ENCODE results near the gene ZNF764. TPM values are rescaled to one million over a fixed set of nuclear protein-coding genes. Genes with fewer than 3 reads are reported as not detected.

Gene ZNF764
- 7.9 and 19.4 TPM in 2 replicates for total RNA-seq (2011; cell fraction: chromatin; rRNA removed; ENCODE audit: low replicate concordance)
- 19.1 and 19.7 TPM in 2 replicates for total RNA-seq (2011; cell fraction: nucleolus; rRNA removed)
- total RNA-seq (2011; cell fraction: nucleoplasm; rRNA removed), result 15.4 and 16.3 TPM in 2 replicates
- total RNA-seq (2014; rRNA removed), result 9.5 and 9.8 TPM in 2 replicates
- total RNA-seq (2014; rRNA removed; fragmentation: Illumina TruSeq; extraction: Trizol), result 2.4 and 2.5 TPM in 2 replicates
- total RNA-seq (2015; rRNA removed; fragmentation: Illumina TruSeq; extraction: Trizol), result 4.1 and 4.6 TPM in 2 replicates
- total RNA-seq (2021), result 10.1 and 11.1 TPM in 2 replicates
- 3.9 and 7.1 TPM in 2 replicates for polyA plus RNA-seq (2011; rRNA removed)
- polyA plus RNA-seq (2011; cell fraction: cytosol; rRNA removed), result 11.4 and 13.8 TPM in 2 replicates
- 15.5 and 22.5 TPM in 2 replicates for polyA plus RNA-seq (2011; cell fraction: nucleus; rRNA removed)
- 5.2 and 7.9 TPM in 2 replicates for polyA plus RNA-seq (2012)
- 4.1 and 4.3 TPM in 2 replicates for polyA plus RNA-seq (2014; fragmentation: Illumina TruSeq; extraction: Trizol)
- polyA plus RNA-seq (2014; fragmentation: Nextera tagmentation; extraction: Ambion mirVana), result under 1 TPM; 0.69 to 0.81 TPM
- 8.7 and 10.0 TPM in 2 replicates for polyA plus RNA-seq (2014; rRNA removed)
- polyA minus RNA-seq (2011; rRNA and poly(A)+ RNA removed), result 1.5 and 1.9 TPM in 2 replicates
- 3.7 and 7.2 TPM in 2 replicates for polyA minus RNA-seq (2011; cell fraction: cytosol; rRNA and poly(A)+ RNA removed)
- 6.1 and 7.3 TPM in 2 replicates for polyA minus RNA-seq (2011; cell fraction: nucleus; rRNA and poly(A)+ RNA removed)
- Bru-seq, nascent RNA, result percentile 73 among the genes with signal in this experiment
- percentile 70 among the genes with signal in this experiment for BruChase-seq, experiment 1, labeled RNA remaining after a 2-hour chase
- BruChase-seq, experiment 2, labeled RNA remaining after a 6-hour chase, result percentile 75 among the genes with signal in this experiment
- long read RNA-seq, experiment 1, transcript ZNF764-203 (2 exons, 949 nt), result major isoform, 5 of 13 reads
- long read RNA-seq, experiment 1, partial matches to known transcripts, result 0 of 13 reads
- long read RNA-seq, experiment 1, other reads (novel, unspliced or antisense), result 3 of 13 reads
- long read RNA-seq, experiment 2, partial matches to known transcripts, result 0 of 7 reads
- long read RNA-seq, experiment 2, other reads (novel, unspliced or antisense), result 4 of 7 reads
- long read RNA-seq, experiment 3, partial matches to known transcripts, result 0 of 3 reads
- long read RNA-seq, experiment 3, other reads (novel, unspliced or antisense), result 2 of 3 reads

DNA sequence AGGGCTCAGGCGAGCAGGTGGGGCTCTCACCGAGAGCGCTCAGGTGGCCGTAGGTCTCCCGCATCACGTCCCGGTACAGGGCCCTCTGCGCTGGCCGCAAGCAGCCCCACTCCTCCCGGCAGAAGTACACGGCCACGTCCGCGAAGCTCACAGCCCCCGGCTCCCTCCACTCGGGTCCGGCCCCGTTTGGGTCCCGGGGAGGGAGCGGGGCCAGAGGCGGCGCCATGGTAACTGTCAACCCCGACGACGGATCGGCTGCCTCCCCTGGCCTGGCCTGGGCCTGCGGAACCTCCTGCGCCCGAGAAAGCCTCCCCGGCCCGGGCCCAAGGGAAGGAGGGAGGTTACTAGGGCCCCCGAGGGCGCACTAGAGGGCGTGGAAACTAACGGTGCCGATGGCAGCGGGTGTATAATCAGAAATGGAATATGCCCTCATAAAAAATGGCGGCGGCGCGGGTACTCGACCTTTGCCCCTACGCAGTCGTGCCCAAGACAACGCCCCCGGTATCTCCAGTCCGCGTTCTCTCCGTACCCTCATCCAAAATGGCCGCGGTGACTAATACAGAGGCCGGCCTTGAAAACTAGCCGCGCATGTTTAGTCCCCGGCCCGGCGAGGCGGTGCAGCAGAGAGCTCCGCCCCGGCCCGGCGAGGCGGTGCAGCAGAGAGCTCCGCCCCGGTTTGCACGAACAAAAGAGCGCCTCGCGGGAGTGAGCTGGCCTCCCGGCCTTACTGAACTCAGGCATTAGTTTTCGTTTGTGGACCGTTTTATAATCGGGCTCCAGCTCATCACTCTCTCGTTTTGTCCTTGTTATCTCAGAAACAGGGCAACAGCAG, at the start of gene ZNF764:
TSS of gene ZNF764 (minus strand) at position 418 of the 832 bp plus-strand sequence. CDS start at position 226, 192 bp downstream.
- H3K79me2 ChIP-seq (ENCODE audit: control insufficient read depth, insufficient read depth, low read length), result peaks cover 25% of the 10 kb centered on the region
- BruUV-seq (replicated peaks), result TSS peak; percentile 73
- peaks cover 28% of the 10 kb centered on the region; the same call in 2 of the 3 replicates for H3K36me3 ChIP-seq (ENCODE audit: control insufficient read depth, insufficient read depth, low read length)
- H3K9ac ChIP-seq (ENCODE audit: insufficient read depth in 1 of 2, low read depth in 2 of 2, low read length in 2 of 2), result peak within 1 kb of the TSS; percentile 91 to 97
- ChIA-PET POLR2A (interaction anchor here (0.6 to 4.9 kb wide), 23 partner anchors 8 to 1174 kb away, joined by 3 to 31 read pairs (median 3); partner anchors contain the start of genes DCTPP1, SRCAP, ZNF688 and ZNF689), CTCF (ENCODE audit: low intra/inter-chr PET ratio) (no interaction called here)
- no peaks in the 10 kb centered on the region for H3K9me1 ChIP-seq (ENCODE audit: control insufficient read depth, insufficient read depth, low read length)
- H3K9me3 ChIP-seq (replicated peaks; ENCODE audit: control insufficient read depth, insufficient read depth, low read depth, low read length), result no peaks in the 10 kb centered on the region; the same call in 1 of the 2 replicates
- in situ Hi-C loops (cut with MboI) (no loop called here), intact Hi-C loops (cut with micrococcal nuclease) (loop anchor here (1.0 kb wide), 1 partner anchor 27 kb away; the partner anchor contains the start of gene ZNF785)
- H2AFZ ChIP-seq (ENCODE audit: low read depth, low read length), result peak within 1 kb of the TSS; percentile 89
- peak within 1 kb of the TSS; percentile 83 for H3K4me2 ChIP-seq (ENCODE audit: insufficient read depth, low read length)
- FAIRE-seq (peak; percentile 98), DNase-seq (ENCODE audit: extremely low read depth in 1 of 4, low spot score in 3 of 4) (peak; percentile 83 to 98 (median 88)), ATAC-seq (peak; percentile 99)
- WGBS (ENCODE audit: insufficient coverage, low coverage, missing lambda C conversion rate), result under 1% methylated on average over 70 of the region's 74 CpGs
- H3K27me3 ChIP-seq (ENCODE audit: control insufficient read depth in 2 of 2, insufficient read depth in 2 of 2, low read length in 2 of 2), result no peaks in the 10 kb centered on the region
- peaks cover 21 to 57% of the 10 kb centered on the region in 2 experiments; a peak in 4 of 5 replicates for H3K4me1 ChIP-seq (replicated peaks in 1 of 2; ENCODE audit: control insufficient read depth in 2 of 2, insufficient read depth in 2 of 2, low read length in 2 of 2)
- H4K20me1 ChIP-seq (replicated peaks; ENCODE audit: control insufficient read depth, insufficient read depth, low read length), result no peaks in the 10 kb centered on the region; the same call in 1 of the 2 replicates
- peak within 1 kb of the TSS; percentile 66 for H3K4me3 ChIP-seq
- peak within 1 kb of the TSS; percentile 94 for H3K27ac ChIP-seq (ENCODE audit: extremely low read depth, low read depth, low read length)
- TF ChIP-seq, protein P1, sequence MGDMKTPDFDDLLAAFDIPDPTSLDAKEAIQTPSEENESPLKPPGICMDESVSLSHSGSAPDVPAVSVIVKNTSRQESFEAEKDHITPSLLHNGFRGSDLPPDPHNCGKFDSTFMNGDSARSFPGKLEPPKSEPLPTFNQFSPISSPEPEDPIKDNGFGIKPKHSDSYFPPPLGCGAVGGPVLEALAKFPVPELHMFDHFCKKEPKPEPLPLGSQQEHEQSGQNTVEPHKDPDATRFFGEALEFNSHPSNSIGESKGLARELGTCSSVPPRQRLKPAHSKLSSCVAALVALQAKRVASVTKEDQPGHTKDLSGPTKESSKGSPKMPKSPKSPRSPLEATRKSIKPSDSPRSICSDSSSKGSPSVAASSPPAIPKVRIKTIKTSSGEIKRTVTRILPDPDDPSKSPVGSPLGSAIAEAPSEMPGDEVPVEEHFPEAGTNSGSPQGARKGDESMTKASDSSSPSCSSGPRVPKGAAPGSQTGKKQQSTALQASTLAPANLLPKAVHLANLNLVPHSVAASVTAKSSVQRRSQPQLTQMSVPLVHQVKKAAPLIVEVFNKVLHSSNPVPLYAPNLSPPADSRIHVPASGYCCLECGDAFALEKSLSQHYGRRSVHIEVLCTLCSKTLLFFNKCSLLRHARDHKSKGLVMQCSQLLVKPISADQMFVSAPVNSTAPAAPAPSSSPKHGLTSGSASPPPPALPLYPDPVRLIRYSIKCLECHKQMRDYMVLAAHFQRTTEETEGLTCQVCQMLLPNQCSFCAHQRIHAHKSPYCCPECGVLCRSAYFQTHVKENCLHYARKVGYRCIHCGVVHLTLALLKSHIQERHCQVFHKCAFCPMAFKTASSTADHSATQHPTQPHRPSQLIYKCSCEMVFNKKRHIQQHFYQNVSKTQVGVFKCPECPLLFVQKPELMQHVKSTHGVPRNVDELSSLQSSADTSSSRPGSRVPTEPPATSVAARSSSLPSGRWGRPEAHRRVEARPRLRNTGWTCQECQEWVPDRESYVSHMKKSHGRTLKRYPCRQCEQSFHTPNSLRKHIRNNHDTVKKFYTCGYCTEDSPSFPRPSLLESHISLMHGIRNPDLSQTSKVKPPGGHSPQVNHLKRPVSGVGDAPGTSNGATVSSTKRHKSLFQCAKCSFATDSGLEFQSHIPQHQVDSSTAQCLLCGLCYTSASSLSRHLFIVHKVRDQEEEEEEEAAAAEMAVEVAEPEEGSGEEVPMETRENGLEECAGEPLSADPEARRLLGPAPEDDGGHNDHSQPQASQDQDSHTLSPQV (IDR thresholded peaks at IDR 0.05), result peak; percentile 12
- TF ChIP-seq NUFIP1 (IDR thresholded peaks at IDR 0.05; ENCODE audit: partially characterized antibody), result no peak
- TF ChIP-seq, protein P2, sequence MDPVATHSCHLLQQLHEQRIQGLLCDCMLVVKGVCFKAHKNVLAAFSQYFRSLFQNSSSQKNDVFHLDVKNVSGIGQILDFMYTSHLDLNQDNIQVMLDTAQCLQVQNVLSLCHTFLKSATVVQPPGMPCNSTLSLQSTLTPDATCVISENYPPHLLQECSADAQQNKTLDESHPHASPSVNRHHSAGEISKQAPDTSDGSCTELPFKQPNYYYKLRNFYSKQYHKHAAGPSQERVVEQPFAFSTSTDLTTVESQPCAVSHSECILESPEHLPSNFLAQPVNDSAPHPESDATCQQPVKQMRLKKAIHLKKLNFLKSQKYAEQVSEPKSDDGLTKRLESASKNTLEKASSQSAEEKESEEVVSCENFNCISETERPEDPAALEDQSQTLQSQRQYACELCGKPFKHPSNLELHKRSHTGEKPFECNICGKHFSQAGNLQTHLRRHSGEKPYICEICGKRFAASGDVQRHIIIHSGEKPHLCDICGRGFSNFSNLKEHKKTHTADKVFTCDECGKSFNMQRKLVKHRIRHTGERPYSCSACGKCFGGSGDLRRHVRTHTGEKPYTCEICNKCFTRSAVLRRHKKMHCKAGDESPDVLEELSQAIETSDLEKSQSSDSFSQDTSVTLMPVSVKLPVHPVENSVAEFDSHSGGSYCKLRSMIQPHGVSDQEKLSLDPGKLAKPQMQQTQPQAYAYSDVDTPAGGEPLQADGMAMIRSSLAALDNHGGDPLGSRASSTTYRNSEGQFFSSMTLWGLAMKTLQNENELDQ (CRISPR knock-in tag; IDR thresholded peaks at IDR 0.05; ENCODE audit: borderline replicate concordance), result no peak
- TF ChIP-seq, protein P3, sequence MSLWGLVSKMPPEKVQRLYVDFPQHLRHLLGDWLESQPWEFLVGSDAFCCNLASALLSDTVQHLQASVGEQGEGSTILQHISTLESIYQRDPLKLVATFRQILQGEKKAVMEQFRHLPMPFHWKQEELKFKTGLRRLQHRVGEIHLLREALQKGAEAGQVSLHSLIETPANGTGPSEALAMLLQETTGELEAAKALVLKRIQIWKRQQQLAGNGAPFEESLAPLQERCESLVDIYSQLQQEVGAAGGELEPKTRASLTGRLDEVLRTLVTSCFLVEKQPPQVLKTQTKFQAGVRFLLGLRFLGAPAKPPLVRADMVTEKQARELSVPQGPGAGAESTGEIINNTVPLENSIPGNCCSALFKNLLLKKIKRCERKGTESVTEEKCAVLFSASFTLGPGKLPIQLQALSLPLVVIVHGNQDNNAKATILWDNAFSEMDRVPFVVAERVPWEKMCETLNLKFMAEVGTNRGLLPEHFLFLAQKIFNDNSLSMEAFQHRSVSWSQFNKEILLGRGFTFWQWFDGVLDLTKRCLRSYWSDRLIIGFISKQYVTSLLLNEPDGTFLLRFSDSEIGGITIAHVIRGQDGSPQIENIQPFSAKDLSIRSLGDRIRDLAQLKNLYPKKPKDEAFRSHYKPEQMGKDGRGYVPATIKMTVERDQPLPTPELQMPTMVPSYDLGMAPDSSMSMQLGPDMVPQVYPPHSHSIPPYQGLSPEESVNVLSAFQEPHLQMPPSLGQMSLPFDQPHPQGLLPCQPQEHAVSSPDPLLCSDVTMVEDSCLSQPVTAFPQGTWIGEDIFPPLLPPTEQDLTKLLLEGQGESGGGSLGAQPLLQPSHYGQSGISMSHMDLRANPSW (CRISPR knock-in tag; IDR thresholded peaks at IDR 0.05), result no peak

All from K562 (cell line).